ENCODE data around the gene COL4A1.
"Not testable (repeated sequence)": the region's sequence is repeated elsewhere in the genome, so short reads cannot be mapped to it uniquely, and the experiment has no call there.

Gene COL4A1

GRCh38 chr13:110114316-110114715 is 192.6 kb downstream of the COL4A1 start:
- TF ChIP-seq POLR2A (IDR thresholded peaks at IDR 0.05; ENCODE audit: low read depth, low read length), result no peak
- FAIRE-seq (peak; percentile 45), DNase-seq (ENCODE audit: insufficient read length, low spot score) (no peak)

GRCh38 chr13:110113284-110113764 is 193.6 kb downstream of the COL4A1 start:
- DNase-seq (ENCODE audit: insufficient read length, low spot score) (peak; percentile 100), FAIRE-seq (peak; percentile 99)
- TF ChIP-seq POLR2A (IDR thresholded peaks at IDR 0.05; ENCODE audit: low read depth, low read length), result no peak

GRCh38 chr13:110112379-110112778 is 194.6 kb downstream of the COL4A1 start:
- DNase-seq (ENCODE audit: insufficient read length, low spot score), result peak; percentile 90

GRCh38 chr13:110110783-110111182 is 196.2 kb downstream of the COL4A1 start:
- TF ChIP-seq POLR2A (IDR thresholded peaks at IDR 0.05; ENCODE audit: low read depth, low read length), result no peak
- DNase-seq (ENCODE audit: insufficient read length, low spot score) (no peak), FAIRE-seq (no peak)

More at GRCh38 chr13:110112379-110112778, 194.6 kb downstream of the COL4A1 start:
- not testable (repeated sequence) for FAIRE-seq

GRCh38 chr13:110109910-110110309 is 197.0 kb downstream of the COL4A1 start:
- peak; percentile 90 for FAIRE-seq
- DNase-seq (ENCODE audit: insufficient read length, low spot score), result peak; percentile 100
- TF ChIP-seq POLR2A (IDR thresholded peaks at IDR 0.05; ENCODE audit: low read depth, low read length), result no peak

- FAIRE-seq (no peak), DNase-seq (ENCODE audit: insufficient read length, low spot score) (no peak)
- TF ChIP-seq POLR2A (IDR thresholded peaks at IDR 0.05; ENCODE audit: low read depth, low read length), result no peak
These were observed 197.7 kb downstream of the COL4A1 start for GRCh38 chr13:110109140-110109783.

GRCh38 chr13:110108348-110109139 is 198.4 kb downstream of the COL4A1 start:
- TF ChIP-seq POLR2A (IDR thresholded peaks at IDR 0.05; ENCODE audit: low read depth, low read length), result no peak
- DNase-seq (ENCODE audit: insufficient read length, low spot score) (peak; percentile 99), FAIRE-seq (peak; percentile 86)

- DNase-seq (ENCODE audit: insufficient read length, low spot score) (peak; percentile 50), FAIRE-seq (no peak)
These were observed 199.2 kb downstream of the COL4A1 start for GRCh38 chr13:110107568-110108347.

GRCh38 chr13:110106726-110107125 is 200.2 kb downstream of the COL4A1 start:
- FAIRE-seq (no peak), DNase-seq (ENCODE audit: insufficient read length, low spot score) (no peak)
- TF ChIP-seq POLR2A (IDR thresholded peaks at IDR 0.05; ENCODE audit: low read depth, low read length), result no peak

More at GRCh38 chr13:110107568-110108347, 199.2 kb downstream of the COL4A1 start:
- TF ChIP-seq POLR2A (IDR thresholded peaks at IDR 0.05; ENCODE audit: low read depth, low read length), result no peak

GRCh38 chr13:110105136-110105535 is 201.8 kb downstream of the COL4A1 start:
- TF ChIP-seq POLR2A (IDR thresholded peaks at IDR 0.05; ENCODE audit: low read depth, low read length), result no peak
- DNase-seq (ENCODE audit: insufficient read length, low spot score), result no peak
- FAIRE-seq, result no peak

- FAIRE-seq (no peak), DNase-seq (ENCODE audit: insufficient read length, low spot score) (no peak)
- TF ChIP-seq POLR2A (IDR thresholded peaks at IDR 0.05; ENCODE audit: low read depth, low read length), result no peak
These were observed 203.4 kb downstream of the COL4A1 start for GRCh38 chr13:110103534-110103933.

GRCh38 chr13:110103026-110103425 is 203.9 kb downstream of the COL4A1 start:
- no peak for TF ChIP-seq POLR2A (IDR thresholded peaks at IDR 0.05; ENCODE audit: low read depth, low read length)
- no peak for FAIRE-seq

GRCh38 chr13:110102053-110102452 is 204.9 kb downstream of the COL4A1 start:
- no peak for FAIRE-seq
- no peak for DNase-seq (ENCODE audit: insufficient read length, low spot score)
- no peak for TF ChIP-seq POLR2A (IDR thresholded peaks at IDR 0.05; ENCODE audit: low read depth, low read length)

More at GRCh38 chr13:110103026-110103425, 203.9 kb downstream of the COL4A1 start:
- no peak for DNase-seq (ENCODE audit: insufficient read length, low spot score)

- FAIRE-seq, result no peak
- DNase-seq (ENCODE audit: insufficient read length, low spot score), result no peak
These were observed 207.0 kb downstream of the COL4A1 start for GRCh38 chr13:110099922-110100321.

More at GRCh38 chr13:110099922-110100321, 207.0 kb downstream of the COL4A1 start:
- no peak for TF ChIP-seq POLR2A (IDR thresholded peaks at IDR 0.05; ENCODE audit: low read depth, low read length)
